BLaER1 treated with 17β-estradiol and CSF1 and Interleukin-3, amounts not matched to agents 10 nM and 100 nM (cell line): ENCODE measurements around the gene SKI.

Experiments
- H3K27ac ChIP-seq, 11 experiments: shearing (Covaris generic); formaldehyde crosslinking; 2 replicates each; pipeline ENCODE4 v1.8.1; 2022
- H3K27me3 ChIP-seq, 11 experiments: shearing (Covaris generic); formaldehyde crosslinking; 2 replicates each; pipeline ENCODE4 v1.8.1; 2022
- H3K36me3 ChIP-seq, 11 experiments: shearing (Covaris generic); formaldehyde crosslinking; 2 replicates each; pipeline ENCODE4 v1.8.1; 2022
- H3K4me1 ChIP-seq, 10 experiments: shearing (Covaris generic); formaldehyde crosslinking; 2 replicates each; pipeline ENCODE4 v1.8.1; 2022
- H3K4me2 ChIP-seq, 11 experiments: shearing (Covaris generic); formaldehyde crosslinking; 2 replicates each; pipeline ENCODE4 v1.8.1; 2022
- H3K4me3 ChIP-seq, 10 experiments: shearing (Covaris generic); formaldehyde crosslinking; 2 replicates each; pipeline ENCODE4 v1.8.1; 2022
- H3K9ac ChIP-seq, 11 experiments: shearing (Covaris generic); formaldehyde crosslinking; 2 replicates each; pipeline ENCODE4 v1.8.1; 2022
- H3K9me3 ChIP-seq, 11 experiments: shearing (Covaris generic); formaldehyde crosslinking; replicated peaks in 1 of 11; 2 replicates each; pipeline ENCODE4 v1.8.1; 2022
- H4K20me1 ChIP-seq, 11 experiments: shearing (Covaris generic); formaldehyde crosslinking; 2 replicates each; pipeline ENCODE4 v1.8.1; 2022
- Cebpa-rat ChIP-seq, 11 experiments: shearing (Covaris generic); IDR thresholded peaks; 2 replicates each; pipeline ENCODE4 v1.8.1; 2022

The SKI gene

GRCh38 chr1:2190491-2190976 lies 37.6 kb upstream of the SKI start:
- H3K4me2 ChIP-seq: peak overlapping the region; percentile 93 to 99 (median 97)
- peaks cover 0 to 36% (median 18%) of the 10 kb centered on the region in 11 experiments; a peak in 16 of 22 replicates for H3K36me3 ChIP-seq
- TF ChIP-seq Cebpa-rat (IDR thresholded peaks at IDR 0.05): no peak
- peak overlapping the region in 2 of 10 experiments; percentile 54 to 60; a peak in 1 of 20 replicates for H3K4me3 ChIP-seq
- H4K20me1 ChIP-seq: peaks cover 0 to 38% (median 10%) of the 10 kb centered on the region in 11 experiments; a peak in 10 of 22 replicates
- peak overlapping the region in 8 of 11 experiments; percentile 34 to 81 (median 76); a peak in 8 of 22 replicates for H3K27ac ChIP-seq
- H3K9me3 ChIP-seq: no peaks in the 10 kb centered on the region
- peak overlapping the region in 10 of 11 experiments; percentile 64 to 82 (median 76); a peak in 14 of 22 replicates for H3K9ac ChIP-seq
- peaks cover 61 to 72% (median 68%) of the 10 kb centered on the region in 10 experiments for H3K4me1 ChIP-seq
- no peaks in the 10 kb centered on the region for H3K27me3 ChIP-seq

- peaks cover 0 to 38% (median 10%) of the 10 kb centered on the region in 11 experiments; a peak in 10 of 22 replicates for H4K20me1 ChIP-seq
- H3K4me2 ChIP-seq: peak overlapping the region; percentile 86 to 99 (median 97); a peak in 21 of 22 replicates
- H3K4me3 ChIP-seq: peak overlapping the region in 3 of 10 experiments; percentile 67 to 74 (median 68); a peak in 2 of 20 replicates
- H3K4me1 ChIP-seq: peaks cover 72 to 86% (median 83%) of the 10 kb centered on the region in 10 experiments
- H3K27ac ChIP-seq: peak overlapping the region in 5 of 11 experiments; percentile 20 to 76 (median 40); a peak in 6 of 22 replicates
- no peaks in the 10 kb centered on the region for H3K9me3 ChIP-seq
- peaks cover 0 to 22% (median 6%) of the 10 kb centered on the region in 11 experiments; a peak in 7 of 22 replicates for H3K36me3 ChIP-seq
- H3K9ac ChIP-seq: peak overlapping the region; percentile 18 to 83 (median 65); a peak in 16 of 22 replicates
- H3K27me3 ChIP-seq: no peaks in the 10 kb centered on the region
- no peak for TF ChIP-seq Cebpa-rat (IDR thresholded peaks at IDR 0.05)
Observed at GRCh38 chr1:2192031-2192995, 35.8 kb upstream of the SKI start.

GRCh38 chr1:2193514-2194281 lies 34.4 kb upstream of the SKI start:
- no peaks in the 10 kb centered on the region for H3K27me3 ChIP-seq
- H3K36me3 ChIP-seq: peaks cover 0 to 13% (median 0%) of the 10 kb centered on the region in 11 experiments; a peak in 4 of 22 replicates
- peak overlapping the region in 10 of 11 experiments; percentile 41 to 88 (median 74); a peak in 19 of 22 replicates for H3K27ac ChIP-seq
- H3K9me3 ChIP-seq: no peaks in the 10 kb centered on the region
- peak overlapping the region; percentile 65 to 83 (median 78); a peak in 21 of 22 replicates for H3K9ac ChIP-seq
- peaks cover 0 to 33% (median 10%) of the 10 kb centered on the region in 11 experiments; a peak in 10 of 22 replicates for H4K20me1 ChIP-seq
- peaks cover 68 to 88% (median 85%) of the 10 kb centered on the region in 10 experiments for H3K4me1 ChIP-seq
- peak overlapping the region; percentile 54 to 74 (median 67) for H3K4me3 ChIP-seq
- no peak for TF ChIP-seq Cebpa-rat (IDR thresholded peaks at IDR 0.05)
- peak overlapping the region; percentile 86 to 99 (median 97) for H3K4me2 ChIP-seq

- Histone ChIP-seq H3K27ac (peak within 1 kb of the TSS; percentile 71 to 88 (median 79)), H4K20me1 (peaks cover 0 to 33% (median 10%) of the 10 kb centered on the region in 11 experiments; a peak in 10 of 22 replicates)
- no peak for TF ChIP-seq Cebpa-rat (IDR thresholded peaks at IDR 0.05)
Observed at GRCh38 chr1:2194319-2194897, 33.7 kb upstream of the SKI start, which contains the start of gene FAAP20. Gene FAAP20 (minus strand): TSS chr1:2194772. CDS start chr1:2194749, 23 bp downstream.

GRCh38 chr1:2194898-2195673 lies 33.0 kb upstream of the SKI start:
- Histone ChIP-seq H3K4me2 (peak overlapping the region; percentile 70 to 93 (median 88)), H3K9ac (peak overlapping the region; percentile 73 to 83 (median 82)), H3K27me3 (no peaks in the 10 kb centered on the region), H3K9me3 (no peaks in the 10 kb centered on the region), H3K36me3 (peaks cover 0 to 13% (median 0%) of the 10 kb centered on the region in 11 experiments; a peak in 4 of 22 replicates), H3K4me1 (peaks cover 70 to 90% (median 86%) of the 10 kb centered on the region in 10 experiments), H4K20me1 (peaks cover 0 to 28% (median 9%) of the 10 kb centered on the region in 11 experiments; a peak in 10 of 22 replicates), H3K4me3 (peak overlapping the region; percentile 58 to 74 (median 68)), H3K27ac (peak overlapping the region; percentile 71 to 88 (median 79))
- TF ChIP-seq Cebpa-rat (IDR thresholded peaks at IDR 0.05): no peak

More at GRCh38 chr1:2194319-2194897, 33.7 kb upstream of the SKI start, which contains the start of gene FAAP20:
- Histone ChIP-seq H3K9me3 (no peaks in the 10 kb centered on the region), H3K27me3 (no peaks in the 10 kb centered on the region), H3K4me2 (peak within 1 kb of the TSS; percentile 92 to 99 (median 97)), H3K9ac (peak within 1 kb of the TSS; percentile 73 to 83 (median 82)), H3K4me3 (peak within 1 kb of the TSS; percentile 58 to 74 (median 68)), H3K4me1 (peaks cover 68 to 89% (median 85%) of the 10 kb centered on the region in 10 experiments), H3K36me3 (peaks cover 0 to 13% (median 0%) of the 10 kb centered on the region in 11 experiments; a peak in 4 of 22 replicates)

GRCh38 chr1:2195785-2196184 lies 32.3 kb upstream of the SKI start:
- H3K9me3 ChIP-seq: no peaks in the 10 kb centered on the region
- no peaks in the 10 kb centered on the region for H3K27me3 ChIP-seq
- H3K4me3 ChIP-seq: peak overlapping the region in 2 of 10 experiments; percentile 70 to 74; a peak in 4 of 20 replicates
- peak overlapping the region; percentile 71 to 88 (median 79); a peak in 19 of 22 replicates for H3K27ac ChIP-seq
- peaks cover 70 to 90% (median 86%) of the 10 kb centered on the region in 10 experiments for H3K4me1 ChIP-seq
- peak overlapping the region; percentile 73 to 83 (median 82); a peak in 20 of 22 replicates for H3K9ac ChIP-seq
- peaks cover 0 to 28% (median 9%) of the 10 kb centered on the region in 11 experiments; a peak in 11 of 22 replicates for H4K20me1 ChIP-seq
- peak overlapping the region; percentile 70 to 93 (median 88) for H3K4me2 ChIP-seq
- peaks cover 0 to 13% (median 0%) of the 10 kb centered on the region in 11 experiments; a peak in 4 of 22 replicates for H3K36me3 ChIP-seq
- no peak for TF ChIP-seq Cebpa-rat (IDR thresholded peaks at IDR 0.05)
